ENCODE measurements around the gene HACL1.
A peak's percentile ranks its signal among the peaks of the same experiment; 100 is the strongest.
"Not testable (repeated sequence)": the region's sequence is repeated elsewhere in the genome, so short reads cannot be mapped to it uniquely, and the experiment has no call there.

HACL1 gene

GRCh38 chr3:15631426-15632211, 30.2 kb upstream of the HACL1 start:
- intact Hi-C loops (cut with DNase I), result loop anchor here (5.0 kb wide), 2 partner anchors 166 to 181 kb away; partner anchors contain the start of gene ANKRD28
- DNase-seq, result no peak

DNA sequence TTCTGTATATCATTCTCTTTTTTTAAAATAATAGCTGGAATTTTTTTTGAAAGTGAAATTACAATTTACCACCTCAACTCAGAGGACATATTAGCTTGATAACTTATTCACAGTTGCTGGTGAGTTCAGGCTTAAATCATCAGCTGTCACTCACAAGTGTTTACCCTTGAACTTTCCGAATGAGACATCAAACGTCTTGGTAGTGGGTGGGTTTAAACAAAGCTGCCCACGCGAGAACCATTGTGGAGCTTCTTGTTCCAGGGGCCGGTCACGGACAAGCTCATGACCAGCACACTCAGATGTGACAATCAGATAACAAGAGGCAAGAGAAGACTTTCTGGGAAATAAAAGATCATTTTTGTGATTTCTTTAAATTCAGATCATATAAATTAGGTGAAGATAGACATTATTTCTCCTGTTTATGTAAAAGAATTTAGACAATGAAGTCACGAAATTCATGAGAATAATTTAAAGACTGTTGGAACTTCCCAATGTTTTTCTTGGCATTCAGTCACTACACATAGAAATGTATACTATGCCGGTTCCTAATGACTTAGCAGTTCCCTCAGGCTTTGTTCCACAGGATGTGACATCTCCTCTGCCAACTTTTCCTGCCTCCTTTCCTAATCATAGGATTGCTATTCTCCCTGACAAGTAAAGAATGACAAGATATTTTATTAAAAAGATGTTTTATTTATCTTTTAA, 29.4 kb upstream of the HACL1 start:
- DNase-seq, result peak in 8 of 42 donors; percentile 21 to 52 (median 42)
- intact Hi-C loops (cut with DNase I), result loop anchor here (5.0 kb wide), 2 partner anchors 167 to 182 kb away; partner anchors contain the start of gene ANKRD28

GRCh38 chr3:15629860-15630597, 28.7 kb upstream of the HACL1 start:
- peak in 40 of 42 donors; percentile 48 to 91 (median 80) for DNase-seq

GRCh38 chr3:15628967-15629366, 27.6 kb upstream of the HACL1 start:
- intact Hi-C loops (cut with DNase I), result no loop called here
- no peak for DNase-seq

More at GRCh38 chr3:15629860-15630597, 28.7 kb upstream of the HACL1 start:
- intact Hi-C loops (cut with DNase I), result loop anchor here (5.0 kb wide), 2 partner anchors 167 to 182 kb away; partner anchors contain the start of gene ANKRD28

GRCh38 chr3:15623535-15624440, 22.4 kb upstream of the HACL1 start:
- intact Hi-C loops (cut with DNase I), result no loop called here
- no peak for DNase-seq

DNA sequence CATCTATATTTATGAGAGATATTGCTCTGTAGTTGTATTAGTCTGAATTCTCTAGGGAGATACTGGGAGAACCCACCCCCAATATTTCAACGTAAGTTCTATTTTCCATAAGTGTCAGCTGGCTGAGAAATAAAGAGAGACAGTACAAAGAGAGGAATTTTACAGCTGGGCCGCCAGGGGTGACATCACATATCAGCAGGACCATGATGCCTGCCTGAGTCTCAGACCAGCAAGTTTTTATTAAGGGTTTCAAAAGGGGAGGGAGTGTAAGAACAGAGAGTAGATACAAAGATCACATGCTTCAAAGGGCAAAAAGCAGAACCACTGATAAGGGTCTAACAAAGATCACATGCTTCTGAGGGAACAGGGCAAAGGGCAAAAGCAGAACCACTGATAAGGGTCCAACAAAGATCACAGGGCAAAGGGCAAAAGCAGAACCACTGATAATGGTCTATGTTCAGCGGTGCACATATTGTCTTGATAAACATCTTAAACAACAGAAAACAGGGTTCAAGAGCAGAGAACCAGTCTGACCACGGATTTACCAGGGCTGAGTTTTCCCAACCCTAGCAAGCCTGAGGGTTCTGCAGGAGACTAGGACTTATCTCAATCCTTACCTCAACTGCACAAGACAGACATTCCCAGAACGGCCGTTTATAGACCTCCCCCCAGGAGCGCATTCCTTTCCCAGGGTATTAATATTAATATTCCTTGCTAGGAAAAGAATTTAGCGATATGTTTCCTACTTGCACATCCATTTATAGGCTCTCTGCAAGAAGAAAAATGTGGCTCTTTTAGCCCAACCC, 18.5 kb upstream of the HACL1 start:
- DNase-seq; intact Hi-C loops (cut with DNase I): not testable (repeated sequence)

GRCh38 chr3:15616053-15616452, 14.7 kb upstream of the HACL1 start:
- intact Hi-C loops (cut with DNase I), result no loop called here
- DNase-seq, result no peak

DNA sequence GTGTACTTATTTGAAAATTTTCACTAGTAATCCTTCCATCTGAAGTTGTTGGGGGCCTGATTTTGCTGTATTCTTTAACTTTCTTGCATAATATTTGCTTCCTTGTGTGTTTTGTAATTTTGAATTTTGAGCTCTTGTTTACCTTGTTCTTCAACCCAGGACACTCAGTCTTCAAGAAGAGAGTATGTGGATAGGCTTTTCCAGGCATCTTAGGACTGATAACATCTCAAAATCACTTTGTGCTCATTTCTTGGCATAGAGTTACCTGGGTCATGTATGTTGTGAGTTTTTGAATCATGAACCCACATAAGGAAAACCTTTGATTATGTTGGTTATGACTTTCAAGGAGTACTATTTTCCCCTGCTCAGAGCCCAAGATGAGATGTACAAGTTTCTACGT, 13.6 kb upstream of the HACL1 start:
- no peak for DNase-seq
- intact Hi-C loops (cut with DNase I), result no loop called here

- intact Hi-C loops (cut with DNase I), result no loop called here
- DNase-seq, result no peak
These were observed 10.6 kb upstream of the HACL1 start for GRCh38 chr3:15612001-15612400.

- intact Hi-C loops (cut with DNase I), result no loop called here
- DNase-seq, result no peak
These were observed 9.6 kb upstream of the HACL1 start for GRCh38 chr3:15611018-15611417.

- DNase-seq, result peak in 2 of 42 donors; percentile 9 to 65
- intact Hi-C loops (cut with DNase I), result no loop called here
These were observed 8.9 kb upstream of the HACL1 start for GRCh38 chr3:15610082-15610759.

DNA sequence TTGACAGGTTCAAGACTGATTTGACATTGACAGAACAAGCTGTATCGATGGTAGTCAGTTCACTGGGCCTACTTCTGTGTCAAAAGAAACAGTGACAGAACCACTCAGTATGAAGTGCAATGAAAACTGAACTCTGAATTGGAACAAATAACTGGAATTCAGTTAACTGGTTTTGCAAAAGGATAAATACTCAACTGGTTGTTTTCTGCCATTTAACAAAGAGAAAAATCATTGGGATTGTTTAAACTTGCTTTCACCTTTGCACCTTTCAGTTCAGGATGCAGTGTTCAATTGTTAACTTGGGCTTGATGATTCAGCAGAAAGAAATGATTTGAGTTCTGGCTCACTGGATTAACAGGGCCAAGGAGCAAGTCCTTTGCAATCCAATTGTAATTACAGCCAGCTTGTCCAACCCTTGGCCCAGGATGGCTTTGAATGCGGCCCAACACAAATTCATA, 5.1 kb upstream of the HACL1 start:
- no peak for DNase-seq
- intact Hi-C loops (cut with DNase I), result no loop called here

DNA sequence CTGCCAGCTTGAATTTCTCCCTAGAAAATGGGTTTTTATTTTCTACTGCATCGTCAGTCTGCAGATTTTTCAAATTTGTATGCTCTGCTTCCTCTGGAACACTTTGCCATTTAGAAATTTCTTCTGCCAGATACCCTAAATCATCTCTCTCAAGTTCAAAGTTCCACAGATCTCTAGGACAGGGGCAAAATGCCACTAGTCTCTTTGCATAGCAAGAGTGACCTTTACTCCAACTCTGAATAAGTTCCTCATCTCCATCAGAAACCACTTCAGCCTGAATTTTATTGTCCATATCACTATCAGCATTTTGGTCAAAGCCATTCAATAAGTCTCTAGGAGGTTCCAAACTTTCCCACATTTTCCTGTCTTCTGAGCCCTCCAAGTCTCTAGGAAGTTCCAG, 3.2 kb upstream of the HACL1 start:
- intact Hi-C loops (cut with DNase I); DNase-seq: not testable (repeated sequence)

DNA sequence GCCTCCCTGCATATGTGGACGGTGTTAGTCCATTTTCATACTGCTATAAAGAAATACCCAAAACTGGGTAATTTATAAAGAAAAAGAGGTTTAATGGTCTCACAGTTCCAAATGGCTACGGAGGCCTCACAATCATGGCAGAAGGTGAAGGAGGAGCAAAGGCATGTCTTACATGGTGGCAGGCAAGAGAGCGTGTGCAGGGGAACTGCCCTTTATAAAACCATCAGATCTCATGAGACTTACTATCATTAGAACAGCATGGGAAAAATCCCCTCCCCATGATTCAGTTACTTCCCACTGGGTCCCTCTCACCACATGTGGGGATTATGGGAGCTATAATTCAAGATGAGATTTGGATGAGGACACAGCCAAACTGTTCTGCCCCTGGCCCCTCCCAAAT, 1.4 kb upstream of the HACL1 start:
- intact Hi-C loops (cut with DNase I); DNase-seq: not testable (repeated sequence)

- intact Hi-C loops (cut with DNase I), result no loop called here
- DNase-seq, result peak in 2 of 42 donors; percentile 4 to 22
These were observed 772 bp upstream of the HACL1 start for GRCh38 chr3:15602146-15602536.

DNA sequence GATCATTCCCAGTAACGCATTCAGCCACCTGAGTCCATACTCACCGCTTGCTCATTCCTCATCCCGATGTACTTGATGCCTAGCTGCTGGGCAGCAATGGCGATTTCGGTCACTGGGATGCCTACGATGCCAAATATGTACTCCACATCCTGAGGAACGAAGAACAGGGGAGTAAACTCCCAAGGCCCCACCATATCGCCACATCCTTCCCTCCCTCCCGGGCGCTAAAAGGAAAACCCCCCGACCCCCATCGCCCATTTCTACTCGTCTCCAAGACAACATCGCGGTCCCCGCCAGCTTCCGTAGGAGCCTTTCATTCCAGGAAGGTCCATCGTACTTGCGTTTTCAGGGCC, 347 bp downstream of the HACL1 start:
- no peak for DNase-seq
- intact Hi-C loops (cut with DNase I), result no loop called here

DNA sequence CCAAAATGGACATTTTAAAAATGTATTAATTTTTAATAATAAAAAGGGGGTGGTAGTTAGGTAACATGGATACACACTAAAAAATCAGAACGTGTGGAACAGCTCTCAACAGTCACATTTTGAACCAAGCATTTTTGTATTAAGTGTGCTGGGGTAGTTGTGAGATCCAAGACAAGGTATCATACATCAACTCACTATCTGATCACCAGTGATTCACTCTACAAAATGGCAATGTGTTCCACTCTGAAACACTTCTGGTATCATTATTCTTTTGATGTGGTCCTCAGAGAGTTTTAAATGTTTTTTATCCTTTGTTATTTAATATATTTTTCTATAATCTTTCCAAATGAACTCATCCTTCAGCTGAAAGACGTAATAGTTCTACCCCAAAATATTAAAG, 5.4 kb downstream of the HACL1 start:
- no peak for DNase-seq
- intact Hi-C loops (cut with DNase I), result no loop called here

Data from head of caudate nucleus (tissue), 42 donors.